Measurements from ENCODE around the gene PARL. TPM values are rescaled to one million over a fixed set of nuclear protein-coding genes. Genes with fewer than 3 reads are reported as not detected.

Gene PARL
- total and polyA plus RNA-seq, 2 donors (not counting 3 experiments of a cell fraction or from before 2014, with no cell fraction given) = 38.8 to 48.1 TPM

DNA sequence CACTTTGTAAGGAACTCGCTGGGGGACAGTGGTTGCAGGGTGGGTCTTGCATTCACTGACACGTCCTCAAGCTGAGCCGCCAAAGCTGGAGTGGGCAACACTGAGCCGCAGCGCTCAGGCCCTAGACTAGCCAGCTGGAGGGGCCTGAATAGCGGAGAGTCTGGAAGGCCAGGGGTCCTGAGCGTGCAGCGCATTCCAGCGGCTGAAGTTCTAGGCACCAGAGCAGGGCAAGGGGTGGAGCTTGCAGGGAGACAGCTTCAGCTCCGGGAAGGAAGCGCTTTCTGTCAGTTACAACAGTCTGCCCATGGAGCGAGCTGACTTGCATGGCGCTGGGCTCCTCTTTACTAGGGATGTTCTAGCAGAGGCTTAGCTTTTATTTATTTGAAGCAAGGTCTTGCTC lies 62.0 kb downstream of the PARL start:
- H3K4me2 ChIP-seq (ENCODE audit: insufficient read depth, low read length) = no peak overlapping the region
- no peak overlapping the region for H3K4me3 ChIP-seq (replicated peaks in 1 of 3; ENCODE audit: insufficient read depth in 1 of 3, low read depth in 1 of 3, low read length in 3 of 3)
- no peak overlapping the region for H3K27ac ChIP-seq (ENCODE audit: insufficient read depth, low read depth, low read length)
- H3K9ac ChIP-seq (replicated peaks; ENCODE audit: extremely low read depth, insufficient read depth, low read length) = no peak overlapping the region
- H3K9me3 ChIP-seq (replicated peaks; ENCODE audit: control insufficient read depth, insufficient read depth, low read length) = no peaks in the 10 kb centered on the region
- H3K36me3 ChIP-seq (ENCODE audit: control insufficient read depth in 2 of 2, extremely low read depth in 1 of 2, insufficient read depth in 2 of 2, low read length in 2 of 2) = no peaks in the 10 kb centered on the region
- DNase-seq (ENCODE audit: low read depth, low spot score) (no peak), FAIRE-seq (no peak)
- dilution Hi-C loops (cut with MboI; ENCODE audit: extremely low pct_ligation_motif_present, low sequenced_read_pairs) = no loop called here
- no peak for TF ChIP-seq POLR2AphosphoS5 (IDR thresholded peaks at IDR 0.05; ENCODE audit: insufficient read depth, low read depth, low read length)
- TF ChIP-seq MYC (IDR thresholded peaks at IDR 0.05; ENCODE audit: low read depth, low read length) = no peak
- TF ChIP-seq GATA2 (IDR thresholded peaks at IDR 0.05; ENCODE audit: insufficient read depth, insufficient read length, low read depth, low read length) = no peak
- TF ChIP-seq, protein P1, sequence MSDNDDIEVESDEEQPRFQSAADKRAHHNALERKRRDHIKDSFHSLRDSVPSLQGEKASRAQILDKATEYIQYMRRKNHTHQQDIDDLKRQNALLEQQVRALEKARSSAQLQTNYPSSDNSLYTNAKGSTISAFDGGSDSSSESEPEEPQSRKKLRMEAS (IDR thresholded peaks at IDR 0.05; ENCODE audit: insufficient read depth, insufficient read length) = no peak
- no peak for TF ChIP-seq JUN (IDR thresholded peaks at IDR 0.05; ENCODE audit: borderline replicate concordance, insufficient read depth, insufficient read length, low read depth)
- TF ChIP-seq FOS (IDR thresholded peaks at IDR 0.05; ENCODE audit: borderline replicate concordance, insufficient read depth, low read length) = no peak
- H3K9me1 ChIP-seq (replicated peaks; ENCODE audit: control insufficient read depth, extremely low read depth, insufficient read depth, low read length) = no peaks in the 10 kb centered on the region
- H2AFZ ChIP-seq (ENCODE audit: low read depth, low read length) = no peak overlapping the region
- POLR2A ChIA-PET = no interaction called here
- no peaks in the 10 kb centered on the region for H4K20me1 ChIP-seq (replicated peaks; ENCODE audit: control insufficient read depth, extremely low read depth, insufficient read depth, low read length)
- intact Hi-C loops (cut with micrococcal nuclease) = no loop called here
- no peaks in the 10 kb centered on the region for H3K79me2 ChIP-seq (ENCODE audit: control insufficient read depth, insufficient read depth, low read length)
- H3K4me1 ChIP-seq (ENCODE audit: control insufficient read depth, extremely low read depth, insufficient read depth, low read length) = peaks cover 8% of the 10 kb centered on the region
- no peaks in the 10 kb centered on the region for H3K27me3 ChIP-seq (ENCODE audit: control insufficient read depth in 2 of 2, insufficient read depth in 2 of 2, low read length in 2 of 2)
- CTCF ChIA-PET = interaction anchor here (1.6 to 2.4 kb wide), 2 partner anchors 9 to 13 kb away, joined by 4 to 7 read pairs; no protein-coding TSS in a partner anchor
- no TSS peak for BruUV-seq (replicated peaks)

DNA sequence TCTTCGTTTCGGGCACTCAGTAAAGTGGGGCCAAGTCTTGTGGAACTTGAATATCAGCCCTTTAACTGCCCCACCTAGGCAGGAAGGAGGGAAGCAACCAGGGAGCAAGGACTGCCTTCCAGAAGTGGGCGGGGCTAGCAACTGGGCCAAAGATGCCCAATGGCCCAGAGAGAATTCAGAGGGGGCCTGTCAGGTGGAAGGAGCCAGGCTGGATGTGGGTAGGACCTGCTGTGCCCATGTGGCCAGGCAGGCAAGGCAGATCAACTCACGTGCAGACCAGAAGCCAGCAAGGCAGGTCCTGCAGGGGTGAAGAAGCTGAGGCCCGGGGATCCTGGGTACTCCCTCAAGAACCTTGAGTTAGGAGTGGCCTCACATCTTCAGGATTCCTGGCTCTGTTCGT lies 64.8 kb downstream of the PARL start:
- H3K27ac ChIP-seq (ENCODE audit: insufficient read depth, low read depth, low read length) = no peak overlapping the region
- peaks cover 0 to 2% of the 10 kb centered on the region in 2 experiments for H3K36me3 ChIP-seq (ENCODE audit: control insufficient read depth in 2 of 2, extremely low read depth in 1 of 2, insufficient read depth in 2 of 2, low read length in 2 of 2)
- no peaks in the 10 kb centered on the region for H4K20me1 ChIP-seq (replicated peaks; ENCODE audit: control insufficient read depth, extremely low read depth, insufficient read depth, low read length)
- H3K79me2 ChIP-seq (ENCODE audit: control insufficient read depth, insufficient read depth, low read length) = no peaks in the 10 kb centered on the region
- dilution Hi-C loops (cut with MboI; ENCODE audit: extremely low pct_ligation_motif_present, low sequenced_read_pairs) = no loop called here
- H3K9ac ChIP-seq (replicated peaks; ENCODE audit: extremely low read depth, insufficient read depth, low read length) = no peak overlapping the region
- no peak overlapping the region for H3K4me3 ChIP-seq (replicated peaks in 1 of 3; ENCODE audit: insufficient read depth in 1 of 3, low read depth in 1 of 3, low read length in 3 of 3)
- H3K27me3 ChIP-seq (ENCODE audit: control insufficient read depth in 2 of 2, insufficient read depth in 2 of 2, low read length in 2 of 2) = no peaks in the 10 kb centered on the region
- H3K9me1 ChIP-seq (replicated peaks; ENCODE audit: control insufficient read depth, extremely low read depth, insufficient read depth, low read length) = no peaks in the 10 kb centered on the region
- no TSS peak for BruUV-seq (replicated peaks)
- TF ChIP-seq POLR2A (IDR thresholded peaks at IDR 0.05; ENCODE audit: low read depth, low read length) (no peak), POLR2AphosphoS5 (IDR thresholded peaks at IDR 0.05; ENCODE audit: insufficient read depth, low read depth, low read length) (no peak), MYC (IDR thresholded peaks at IDR 0.05; ENCODE audit: low read depth, low read length) (no peak), FOS (IDR thresholded peaks at IDR 0.05; ENCODE audit: borderline replicate concordance, insufficient read depth, low read length) (no peak), JUN (IDR thresholded peaks at IDR 0.05; ENCODE audit: borderline replicate concordance, insufficient read depth, insufficient read length, low read depth) (no peak), EZH2 (IDR thresholded peaks at IDR 0.05; ENCODE audit: borderline replicate concordance, low read depth, low read length, severe bottlenecking) (no peak), GATA2 (IDR thresholded peaks at IDR 0.05; ENCODE audit: insufficient read depth, insufficient read length, low read depth, low read length) (no peak)
- TF ChIP-seq, protein P2, sequence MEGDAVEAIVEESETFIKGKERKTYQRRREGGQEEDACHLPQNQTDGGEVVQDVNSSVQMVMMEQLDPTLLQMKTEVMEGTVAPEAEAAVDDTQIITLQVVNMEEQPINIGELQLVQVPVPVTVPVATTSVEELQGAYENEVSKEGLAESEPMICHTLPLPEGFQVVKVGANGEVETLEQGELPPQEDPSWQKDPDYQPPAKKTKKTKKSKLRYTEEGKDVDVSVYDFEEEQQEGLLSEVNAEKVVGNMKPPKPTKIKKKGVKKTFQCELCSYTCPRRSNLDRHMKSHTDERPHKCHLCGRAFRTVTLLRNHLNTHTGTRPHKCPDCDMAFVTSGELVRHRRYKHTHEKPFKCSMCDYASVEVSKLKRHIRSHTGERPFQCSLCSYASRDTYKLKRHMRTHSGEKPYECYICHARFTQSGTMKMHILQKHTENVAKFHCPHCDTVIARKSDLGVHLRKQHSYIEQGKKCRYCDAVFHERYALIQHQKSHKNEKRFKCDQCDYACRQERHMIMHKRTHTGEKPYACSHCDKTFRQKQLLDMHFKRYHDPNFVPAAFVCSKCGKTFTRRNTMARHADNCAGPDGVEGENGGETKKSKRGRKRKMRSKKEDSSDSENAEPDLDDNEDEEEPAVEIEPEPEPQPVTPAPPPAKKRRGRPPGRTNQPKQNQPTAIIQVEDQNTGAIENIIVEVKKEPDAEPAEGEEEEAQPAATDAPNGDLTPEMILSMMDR (IDR thresholded peaks at IDR 0.05; ENCODE audit: extremely low read depth in 1 of 2, insufficient read depth in 1 of 2, low read depth in 1 of 2, low read length in 2 of 2) = no peak
- TF ChIP-seq, protein P1 (IDR thresholded peaks at IDR 0.05; ENCODE audit: insufficient read depth, insufficient read length) = no peak
- no peak overlapping the region for H2AFZ ChIP-seq (ENCODE audit: low read depth, low read length)
- H3K4me1 ChIP-seq (ENCODE audit: control insufficient read depth, extremely low read depth, insufficient read depth, low read length) = peaks cover 8% of the 10 kb centered on the region
- POLR2A ChIA-PET = no interaction called here
- DNase-seq (ENCODE audit: low read depth, low spot score) (no peak), FAIRE-seq (no peak)
- H3K4me2 ChIP-seq (ENCODE audit: insufficient read depth, low read length) = no peak overlapping the region
- no peaks in the 10 kb centered on the region for H3K9me3 ChIP-seq (replicated peaks; ENCODE audit: control insufficient read depth, insufficient read depth, low read length)
- intact Hi-C loops (cut with micrococcal nuclease) = no loop called here
- CTCF ChIA-PET = no interaction called here

Data from endothelial cell of umbilical vein (primary cell).